Spleen (tissue), 11 donors: ENCODE results near the gene BAZ1B. TPM values are rescaled to one million over a fixed set of nuclear protein-coding genes. Genes with fewer than 3 reads are reported as not detected.

Experiments
- DNase-seq: peaks from one replicate; pipeline ENCODE4 v3.0.0-alpha.2; 2020
- H3K27ac ChIP-seq, 8 donors: fragments of 200-600 bp; sonication (generic) in 7 of 8; 1 replicate in 4 of 8; 2 replicates in 4 of 8; pipeline versions ENCODE4 v1.5.0 to v1.8.0; 2016 to 2021; ENCODE audit warnings: inconsistent platforms in 4 of 8, mild to moderate bottlenecking in 4 of 8, moderate library complexity in 1 of 8
- H3K27me3 ChIP-seq, 7 donors: fragments of 200-600 bp; sonication (generic) in 6 of 7; replicated peaks in 1 of 7; 1 replicate in 4 of 7; 2 replicates in 3 of 7; pipeline versions ENCODE4 v1.5.0 to v1.8.0; 2016 to 2021; ENCODE audit warnings: inconsistent platforms in 3 of 7, mild to moderate bottlenecking in 1 of 7
- H3K36me3 ChIP-seq, 6 donors: fragments of 200-600 bp; sonication (generic) in 5 of 6; 1 replicate in 4 of 6; 2 replicates in 2 of 6; pipeline versions ENCODE4 v1.5.0 to v1.8.0; 2016 to 2021; ENCODE audit warnings: inconsistent platforms in 2 of 6
- H3K4me1 ChIP-seq, 6 donors: fragments of 200-600 bp; sonication (generic) in 5 of 6; 1 replicate in 3 of 6; 2 replicates in 3 of 6; pipeline versions ENCODE4 v1.5.0 to v1.8.0; 2016 to 2021; ENCODE audit warnings: inconsistent platforms in 3 of 6
- H3K4me3 ChIP-seq, 8 donors: fragments of 200-600 bp; sonication (generic) in 7 of 8; 1 replicate in 4 of 8; 2 replicates in 4 of 8; pipeline versions ENCODE4 v1.5.0 to v1.8.0; 2016 to 2021; ENCODE audit warnings: inconsistent platforms in 4 of 8, mild to moderate bottlenecking in 4 of 8, moderate library complexity in 2 of 8
- H3K9me3 ChIP-seq, 8 donors: fragments of 200-600 bp; sonication (generic) in 7 of 8; 1 replicate in 4 of 8; 2 replicates in 4 of 8; pipeline versions ENCODE4 v1.5.0 to v1.8.0; 2016 to 2021; ENCODE audit warnings: inconsistent platforms in 4 of 8
- CTCF ChIP-seq, 11 experiments: fragments of 200-600 bp in 7 of 11; fragments of 450-650 bp in 4 of 11; sonication (generic) in 4 of 11; IDR thresholded peaks in 8 of 11; conservative IDR thresholded peaks in 3 of 11; 1 replicate in 7 of 11; 2 replicates in 4 of 11; pipeline versions ENCODE4 v1.4.0 to v1.8.0; 2016 to 2021; ENCODE audit warnings: antibody characterized with exemption in 11 of 11, inconsistent platforms in 4 of 11, mild to moderate bottlenecking in 1 of 11
- POLR2A ChIP-seq, 3 donors: fragments of 450-650 bp; IDR thresholded peaks; one replicate each; pipeline ENCODE4 v1.5.1; 2017; ENCODE audit warnings: antibody characterized with exemption in 3 of 3, mild to moderate bottlenecking in 1 of 3
- POLR2AphosphoS5 ChIP-seq, 3 donors: sonication (generic); formaldehyde crosslinking; IDR thresholded peaks; one replicate each; pipeline ENCODE4 v1.5.1; 2017; ENCODE audit warnings: antibody characterized with exemption in 3 of 3
- WGBS, 5 donors: extraction: QIAGEN DNeasy Blood & Tissue Kit in 3 of 5; methylation state at CpG; one replicate each; pipeline versions ENCODE4 v1.1.5 to v1.1.7; 2013 to 2018; 5-methylcytosine and 5-hydroxymethylcytosine counted together
- intact Hi-C: fragments of 100-400 bp; cut with DNase I; formaldehyde crosslinking; loops from one replicate; pipeline ENCODE4 v1.15.0; 2023; ENCODE audit warnings: low total_unique reads
- polyA plus RNA-seq, 3 donors: library from polyadenylated mRNA; stranded (reverse); fragments of 200-250 nt; gene quantifications; one replicate each; pipeline ENCODE4 v1.2.1, GENCODE V29; 2013
- total RNA-seq, 7 donors: library from RNA; depleted of rRNA in 3 of 7; stranded (reverse); fragments of >200 nt in 3 of 7; fragmentation: NEBNext Ultra II Directional in 4 of 7; extraction: Animal tissue kit (Norgen Biotek cat#: 25700) in 4 of 7; gene quantifications; one replicate each; pipeline versions ENCODE4 v1.1.0 to v1.2.1, GENCODE V29; 2016 to 2021
- donor health status: healthy with polysubstance abuse.
- donor health status: DM: no; HTN: no; CAD: no; lungs with moderate emphysema.
- donor health status: DM: no; HTN: no; CAD: no.
- donor health status: Bipolar disorder and iron deficiency.
- donor health status: healthy.
- donor health status: DM: no; HTN: no; CAD: no.
- donor health status: DM: yes; HTN: yes; CAD: no.

The BAZ1B gene
- total and polyA plus RNA-seq, 10 donors: 9.2 to 61.4 (median 54.9) TPM

GRCh38 chr7:73448609-73449008 is 73.5 kb downstream of the BAZ1B start:
- Histone ChIP-seq H3K36me3 (peaks cover 0 to 99% (median 83%) of the 10 kb centered on the region in 6 donors), H3K27ac (no peak overlapping the region), H3K4me1 (peaks cover 0 to 22% (median 11%) of the 10 kb centered on the region in 6 donors), H3K27me3 (no peaks in the 10 kb centered on the region), H3K4me3 (no peak overlapping the region), H3K9me3 (no peaks in the 10 kb centered on the region)
- WGBS, 5 donors: 84 to 91% (median 87%) methylated on average over 4 of the region's 4 CpGs
- DNase-seq: no peak
- TF ChIP-seq CTCF (IDR thresholded peaks at IDR 0.05 in 8 of 11, conservative IDR thresholded peaks at IDR 0.05 in 3 of 11): no peak
- TF ChIP-seq POLR2A (IDR thresholded peaks at IDR 0.05): no peak
- TF ChIP-seq POLR2AphosphoS5 (IDR thresholded peaks at IDR 0.05): no peak
- intact Hi-C loops: loop anchor here (10.0 kb wide), 1 partner anchor 624 kb away; the partner anchor contains the start of gene TYW1B

- no peak for DNase-seq
- no peak overlapping the region for H3K4me3 ChIP-seq
- H3K4me1 ChIP-seq: peaks cover 0 to 17% (median 8%) of the 10 kb centered on the region in 6 donors
- H3K36me3 ChIP-seq: peaks cover 2 to 99% (median 90%) of the 10 kb centered on the region in 6 donors
- H3K27me3 ChIP-seq: no peaks in the 10 kb centered on the region
- intact Hi-C loops: loop anchor here (10.0 kb wide), 1 partner anchor 622 kb away; the partner anchor contains the start of gene TYW1B
- H3K27ac ChIP-seq: no peak overlapping the region
- TF ChIP-seq POLR2AphosphoS5 (IDR thresholded peaks at IDR 0.05) (no peak), POLR2A (IDR thresholded peaks at IDR 0.05) (no peak), CTCF (IDR thresholded peaks at IDR 0.05 in 8 of 11, conservative IDR thresholded peaks at IDR 0.05 in 3 of 11) (no peak)
- WGBS, 5 donors: 91 to 98% (median 93%) methylated on average over 5 of the region's 5 CpGs
- no peaks in the 10 kb centered on the region for H3K9me3 ChIP-seq
Measured at GRCh38 chr7:73447121-73447733, 74.9 kb downstream of the BAZ1B start.

DNA sequence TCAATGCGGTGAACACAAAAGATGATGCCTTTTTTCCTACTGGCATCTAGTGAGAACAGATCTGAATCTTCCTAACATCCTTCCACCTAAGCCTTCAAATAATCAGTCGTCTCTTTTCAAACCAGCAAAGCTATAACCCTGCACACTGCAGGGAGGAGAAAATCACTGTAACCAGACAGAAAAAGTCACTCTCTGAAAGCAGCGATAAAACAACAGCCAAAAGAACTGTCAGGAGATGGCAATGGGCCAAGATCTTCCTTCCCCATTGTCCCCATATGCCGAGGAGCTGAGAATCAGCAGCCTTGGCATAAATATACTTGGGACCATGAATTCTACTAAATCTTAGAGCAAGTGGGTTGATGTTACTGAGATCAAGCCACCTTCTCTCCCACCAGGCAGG is 75.4 kb downstream of the BAZ1B start:
- 66 to 80% (median 74%) methylated on average over 4 of the region's 4 CpGs for WGBS, 5 donors
- DNase-seq: no peak
- Histone ChIP-seq H3K4me1 (peaks cover 0 to 15% (median 4%) of the 10 kb centered on the region in 6 donors), H3K4me3 (no peak overlapping the region), H3K27ac (no peak overlapping the region), H3K27me3 (no peaks in the 10 kb centered on the region), H3K9me3 (no peaks in the 10 kb centered on the region), H3K36me3 (peaks cover 4 to 100% (median 93%) of the 10 kb centered on the region in 6 donors)
- no peak for TF ChIP-seq POLR2A (IDR thresholded peaks at IDR 0.05)
- no peak for TF ChIP-seq CTCF (IDR thresholded peaks at IDR 0.05 in 8 of 11, conservative IDR thresholded peaks at IDR 0.05 in 3 of 11)
- TF ChIP-seq POLR2AphosphoS5 (IDR thresholded peaks at IDR 0.05): peak in 1 of 3 donors; percentile 17
- intact Hi-C loops: loop anchor here (10.0 kb wide), 1 partner anchor 622 kb away; the partner anchor contains the start of gene TYW1B

GRCh38 chr7:73443548-73444255 is 78.4 kb downstream of the BAZ1B start:
- H3K4me3 ChIP-seq: no peak overlapping the region
- H3K36me3 ChIP-seq: peaks cover 4 to 100% (median 89%) of the 10 kb centered on the region in 6 donors
- H3K9me3 ChIP-seq: no peaks in the 10 kb centered on the region
- no peaks in the 10 kb centered on the region for H3K27me3 ChIP-seq
- no peak for DNase-seq
- H3K27ac ChIP-seq: no peak overlapping the region
- peaks cover 0 to 17% (median 0%) of the 10 kb centered on the region in 6 donors for H3K4me1 ChIP-seq
- 87 to 97% (median 95%) methylated on average over 12 of the region's 12 CpGs for WGBS, 5 donors
- intact Hi-C loops: loop anchor here (10.0 kb wide), 1 partner anchor 619 kb away; the partner anchor contains the start of gene TYW1B
- no peak for TF ChIP-seq POLR2AphosphoS5 (IDR thresholded peaks at IDR 0.05)
